ENCODE data around the gene MT1X.
"Not testable (repeated sequence)": the region's sequence is repeated elsewhere in the genome, so short reads cannot be mapped to it uniquely, and the experiment has no call there.

MT1X gene

DNA sequence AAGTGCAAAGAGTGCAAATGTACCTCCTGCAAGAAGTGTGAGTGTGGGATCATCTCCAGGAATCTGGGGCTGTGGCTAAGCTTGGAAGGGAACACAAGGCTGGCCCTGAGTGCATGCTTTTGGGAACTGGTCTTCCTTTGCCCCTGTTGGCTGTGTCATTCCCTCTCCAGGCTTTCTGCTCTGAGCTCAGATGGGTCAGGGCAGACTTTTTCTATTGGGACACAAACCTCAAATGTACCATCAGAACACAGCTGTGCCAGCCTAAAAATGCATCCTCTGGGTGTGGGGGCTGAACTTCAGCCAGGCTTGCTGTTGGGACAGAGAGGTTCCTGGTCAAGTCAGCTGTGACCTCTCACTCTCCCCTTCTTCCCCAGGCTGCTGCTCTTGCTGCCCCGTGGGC lies 29.7 kb upstream of the MT1X start:
- in situ Hi-C loops (cut with HindIII; ENCODE audit: low sequenced_read_pairs) = no loop called here

DNA sequence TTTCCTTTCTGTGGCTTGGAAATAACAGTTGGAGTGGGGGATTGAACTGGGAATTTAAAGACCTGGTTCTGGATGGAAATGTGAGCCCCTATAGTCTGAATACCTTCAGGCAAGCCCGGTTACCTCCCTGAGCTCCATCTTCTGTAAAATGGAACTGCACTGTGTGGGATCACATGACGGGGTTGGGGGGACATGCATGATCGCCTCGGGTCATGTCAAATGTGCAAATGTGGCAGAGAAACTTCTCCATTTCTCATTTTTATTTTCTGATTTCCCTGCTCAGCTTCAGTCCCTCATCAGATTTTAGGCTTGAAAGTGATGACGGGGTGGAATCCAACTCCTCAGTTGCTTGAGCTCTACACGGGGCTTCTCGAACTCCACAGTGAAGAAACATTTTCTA lies 29.1 kb upstream of the MT1X start:
- in situ Hi-C loops (cut with HindIII; ENCODE audit: low sequenced_read_pairs) = no loop called here

DNA sequence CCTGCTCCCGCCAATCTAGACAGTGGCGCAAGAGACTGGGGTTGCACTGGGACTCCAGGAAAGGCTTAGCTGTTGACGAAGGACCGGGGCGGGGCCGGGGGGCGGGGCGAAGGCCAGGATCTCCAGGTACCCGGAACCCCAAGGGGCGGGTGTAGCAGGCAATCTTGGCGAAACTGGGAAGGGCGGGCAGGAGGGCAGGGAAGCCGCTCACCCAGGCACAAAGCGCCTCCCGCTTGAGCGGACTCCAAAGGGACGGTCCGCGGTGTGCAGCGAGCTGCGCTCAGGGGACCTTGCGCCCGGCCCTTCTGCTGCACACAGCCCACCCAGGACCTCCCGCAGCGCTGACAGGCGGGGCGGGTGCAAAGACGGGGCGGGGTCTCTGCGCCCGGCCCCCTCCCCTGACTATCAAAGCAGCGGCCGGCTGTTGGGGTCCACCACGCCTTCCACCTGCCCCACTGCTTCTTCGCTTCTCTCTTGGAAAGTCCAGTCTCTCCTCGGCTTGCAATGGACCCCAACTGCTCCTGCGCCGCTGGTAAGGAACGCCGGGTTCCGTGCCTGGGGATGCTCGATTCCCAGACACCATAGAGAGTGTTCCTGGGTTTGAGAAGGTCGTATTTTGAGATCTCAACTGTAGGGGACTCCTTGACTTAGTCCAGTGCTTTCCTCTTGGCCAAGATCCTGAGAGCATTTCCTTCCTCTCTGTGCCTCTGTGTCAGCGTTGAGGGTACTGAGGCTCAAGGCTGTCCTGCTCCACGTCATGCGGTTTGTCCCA lies 24.5 kb upstream of the MT1X start, which contains the start of gene MT1F:
Gene MT1F (plus strand): TSS at position 405 of the 772 bp plus-strand sequence. CDS start 100 bp downstream, at position 505.
- in situ Hi-C loops (cut with HindIII; ENCODE audit: low sequenced_read_pairs) = no loop called here

- in situ Hi-C loops (cut with HindIII; ENCODE audit: low sequenced_read_pairs) = no loop called here
Measured at GRCh38 chr16:56658327-56658875, 23.9 kb upstream of the MT1X start.

DNA sequence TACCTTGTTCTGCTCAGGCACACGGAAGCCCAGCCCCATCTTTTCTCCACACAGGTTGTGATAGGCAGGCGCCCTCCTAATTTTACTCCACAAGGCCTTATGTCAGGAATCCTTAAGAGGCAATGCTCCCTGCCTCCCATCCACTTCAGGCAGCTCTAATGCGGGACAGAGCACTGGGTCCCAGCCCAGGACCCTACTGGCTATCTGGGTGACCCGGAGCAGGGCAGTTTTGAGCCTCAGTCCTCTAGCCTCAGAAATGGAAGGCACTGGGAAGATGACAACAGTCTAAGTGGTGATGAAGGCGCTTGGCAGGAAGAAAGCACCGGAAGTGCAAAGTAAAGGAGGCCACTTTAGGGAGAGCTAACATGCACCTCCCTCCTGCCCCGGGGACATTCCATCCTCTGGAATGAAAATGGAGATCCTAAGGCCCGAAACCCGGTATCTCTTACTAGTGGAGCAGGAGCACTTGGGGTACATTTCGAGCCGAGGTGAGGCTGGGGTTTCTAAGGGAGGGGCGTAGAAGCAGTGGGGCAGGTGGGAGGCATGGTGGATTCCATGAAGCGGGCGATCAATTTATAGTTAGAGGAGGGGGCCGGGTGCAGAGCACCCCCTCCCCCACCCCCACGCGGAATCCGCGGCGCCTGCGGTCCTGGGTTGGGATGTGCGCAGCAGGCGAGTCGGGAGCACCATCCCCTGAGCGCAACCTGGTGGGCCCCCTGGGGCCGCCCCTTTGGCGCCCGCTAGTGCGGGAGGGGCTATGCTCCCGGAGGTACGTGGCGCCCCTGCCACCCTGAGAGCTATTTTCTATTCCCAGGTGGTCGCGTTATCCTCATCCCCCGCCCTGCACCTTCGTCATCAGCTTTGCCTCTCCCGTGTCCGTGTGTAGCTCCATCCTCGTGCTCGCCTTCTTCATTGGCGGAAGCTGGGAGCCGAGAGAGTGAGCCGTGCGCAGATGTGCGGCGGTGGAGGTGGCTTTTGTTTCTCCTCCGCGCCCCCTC lies 19.6 kb upstream of the MT1X start:
- in situ Hi-C loops (cut with HindIII; ENCODE audit: low sequenced_read_pairs) = no loop called here

DNA sequence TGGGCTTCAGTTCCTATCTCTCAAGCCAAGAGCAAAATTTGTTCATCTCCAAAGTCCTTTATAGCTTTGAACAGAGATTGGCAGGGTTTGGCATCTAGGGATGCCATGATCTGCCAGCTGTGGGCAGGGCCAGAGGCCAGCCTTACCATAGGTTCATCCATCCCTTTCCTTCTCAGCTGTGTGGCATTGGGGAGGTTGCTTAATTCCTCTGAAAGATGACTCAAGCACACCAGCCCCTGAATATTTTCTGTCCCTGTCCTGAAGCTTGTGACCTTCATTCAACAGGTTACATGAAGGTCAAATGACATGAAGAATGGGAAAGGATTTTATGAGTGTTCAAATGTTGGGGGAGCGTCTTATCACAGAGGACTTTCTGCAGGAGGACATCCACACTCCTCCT lies 17.8 kb upstream of the MT1X start:
- in situ Hi-C loops (cut with HindIII; ENCODE audit: low sequenced_read_pairs) = no loop called here

DNA sequence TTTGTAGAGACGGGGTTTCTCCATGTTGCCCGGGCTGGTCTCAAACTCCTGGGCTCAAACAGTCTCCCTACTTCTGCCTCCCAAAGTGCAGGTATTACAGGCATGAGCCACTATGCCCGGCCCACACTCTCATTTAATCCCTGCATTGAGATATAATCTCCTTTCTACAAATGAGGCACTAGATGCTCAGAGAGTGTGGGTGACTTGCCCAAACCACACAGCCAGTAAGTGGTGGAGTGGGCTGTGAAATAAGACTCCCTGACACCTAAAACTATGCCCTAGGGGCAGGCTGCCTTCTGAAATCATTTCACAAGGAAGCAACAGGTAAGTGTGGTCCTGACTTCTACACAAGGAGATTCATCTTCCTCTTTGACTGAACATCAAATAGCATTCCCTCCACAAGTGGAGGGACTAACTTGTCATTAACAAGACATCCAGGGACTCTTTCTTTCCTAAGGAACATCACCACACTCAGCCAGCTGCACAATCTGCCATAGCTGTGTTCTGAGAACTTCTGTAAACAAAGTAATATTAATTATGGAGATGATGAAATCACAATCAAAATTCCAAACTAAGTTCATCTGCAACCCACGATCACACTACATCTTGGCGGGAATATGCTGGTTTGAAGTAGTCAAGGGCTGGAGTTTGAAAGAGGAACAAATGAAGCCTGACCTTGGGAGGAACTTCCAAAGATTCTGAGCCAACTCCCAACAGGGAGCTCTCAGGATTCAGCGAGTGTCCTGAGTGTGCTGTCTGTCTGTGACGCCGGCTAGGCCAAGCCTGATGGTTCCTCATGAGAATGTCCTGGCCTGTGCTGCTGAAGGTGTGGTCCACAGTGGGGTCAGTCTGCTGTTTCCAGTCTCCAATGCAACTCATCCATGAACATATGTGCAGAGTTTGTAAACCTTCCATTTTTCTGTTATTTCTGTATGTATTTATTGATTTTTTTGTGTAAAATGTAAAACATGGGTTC lies 16.7 kb upstream of the MT1X start:
- in situ Hi-C loops (cut with HindIII; ENCODE audit: low sequenced_read_pairs) = loop anchor here (5.0 kb wide), 1 partner anchor 53 kb away; no protein-coding TSS in a partner anchor

DNA sequence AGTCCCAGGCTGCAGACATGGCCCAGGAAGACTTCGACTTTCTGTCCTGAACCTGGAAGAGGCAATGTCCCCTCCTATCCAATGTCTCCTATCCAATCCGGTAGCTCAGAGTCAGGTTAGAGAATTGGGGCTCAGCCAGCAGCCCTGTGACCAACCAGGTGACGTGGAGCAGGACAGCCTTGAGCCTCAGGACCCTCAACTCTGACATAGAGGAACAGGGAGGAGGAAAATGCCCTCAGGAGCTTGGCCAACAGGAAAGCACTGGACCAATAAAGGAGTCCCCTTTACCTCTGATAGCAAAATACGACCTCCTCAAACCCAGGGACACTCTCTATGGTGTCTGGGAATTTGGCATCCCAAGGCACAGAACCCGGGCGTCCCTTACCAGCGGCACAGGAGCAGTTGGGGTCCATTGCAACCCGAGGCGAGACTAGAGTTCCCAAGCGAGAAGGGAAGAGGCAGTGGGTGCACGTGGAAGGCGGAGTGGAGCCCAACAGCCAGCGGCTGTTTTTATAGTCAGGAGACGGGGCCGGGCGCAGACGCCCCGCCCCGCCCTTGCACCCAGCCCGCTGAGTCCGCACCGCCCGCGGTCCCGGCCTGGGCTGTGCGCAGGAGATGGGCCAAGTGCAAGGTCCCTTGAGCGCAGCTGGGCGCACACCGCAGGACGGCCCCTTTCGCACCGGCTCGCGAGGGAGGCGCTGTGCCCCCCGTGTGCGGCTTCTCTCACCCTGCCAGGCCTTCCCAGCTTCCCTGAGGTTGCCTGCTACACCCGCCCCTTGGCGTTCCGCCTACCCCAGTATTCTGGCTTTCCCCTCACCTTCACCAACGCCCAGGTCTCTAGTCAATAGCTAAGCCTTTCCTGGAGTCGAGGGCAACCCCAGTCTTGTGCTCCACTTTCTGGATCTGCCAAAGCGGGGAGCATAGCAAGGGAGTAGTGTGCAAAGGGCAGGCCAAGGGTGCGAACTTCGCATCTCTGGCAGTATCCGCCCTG lies 14.4 kb upstream of the MT1X start, which contains the start of gene MT1G:
Gene MT1G (minus strand): TSS at position 485 of the 991 bp plus-strand sequence. CDS start 72 bp downstream, at position 413.
- in situ Hi-C loops (cut with HindIII; ENCODE audit: low sequenced_read_pairs) = loop anchor here (5.0 kb wide), 1 partner anchor 56 kb away; no protein-coding TSS in a partner anchor

- in situ Hi-C loops (cut with HindIII; ENCODE audit: low sequenced_read_pairs) = loop anchor here (5.0 kb wide), 1 partner anchor 57 kb away; no protein-coding TSS in a partner anchor
Measured at GRCh38 chr16:56669005-56669839, 13.0 kb upstream of the MT1X start, which contains the start of gene MT1H. Gene MT1H, plus strand, starts transcription at chr16:56669814. Its CDS starts 71 bp downstream, at chr16:56669885.

DNA sequence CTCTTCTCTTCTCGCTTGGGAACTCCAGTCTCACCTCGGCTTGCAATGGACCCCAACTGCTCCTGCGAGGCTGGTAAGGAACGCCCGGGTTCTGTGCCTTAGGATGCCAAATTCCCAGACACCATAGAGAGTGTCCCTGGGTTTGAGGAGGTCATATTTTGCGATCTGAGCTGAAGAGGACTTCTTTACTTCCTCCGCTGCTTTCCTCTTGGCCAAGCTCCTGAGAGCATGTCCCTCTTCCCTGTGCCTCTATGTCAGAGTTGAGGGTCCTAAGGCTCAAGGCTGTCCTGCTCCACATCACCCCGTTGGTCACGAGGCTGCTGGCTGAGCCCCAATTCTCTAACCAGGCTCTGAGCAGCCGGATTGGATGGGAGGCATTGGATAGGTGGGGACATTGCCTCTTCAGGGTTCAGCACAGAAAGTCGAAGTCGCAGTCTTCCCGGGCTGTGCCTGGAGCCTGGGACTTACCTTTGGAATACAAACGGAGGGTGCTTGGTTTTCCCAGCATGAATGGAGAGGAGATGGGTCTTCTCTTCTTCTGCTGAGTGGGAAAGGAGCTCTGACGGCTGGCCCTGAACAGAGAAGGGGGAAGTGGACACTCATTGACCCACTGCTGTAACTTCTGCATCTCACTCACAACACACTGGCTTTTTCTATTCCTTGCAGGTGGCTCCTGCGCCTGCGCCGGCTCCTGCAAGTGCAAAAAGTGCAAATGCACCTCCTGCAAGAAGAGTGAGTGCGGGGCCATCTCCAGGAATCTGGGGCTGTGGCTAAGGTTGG lies 12.2 kb upstream of the MT1X start:
- in situ Hi-C loops (cut with HindIII; ENCODE audit: low sequenced_read_pairs) = loop anchor here (5.0 kb wide), 1 partner anchor 58 kb away; no protein-coding TSS in a partner anchor

DNA sequence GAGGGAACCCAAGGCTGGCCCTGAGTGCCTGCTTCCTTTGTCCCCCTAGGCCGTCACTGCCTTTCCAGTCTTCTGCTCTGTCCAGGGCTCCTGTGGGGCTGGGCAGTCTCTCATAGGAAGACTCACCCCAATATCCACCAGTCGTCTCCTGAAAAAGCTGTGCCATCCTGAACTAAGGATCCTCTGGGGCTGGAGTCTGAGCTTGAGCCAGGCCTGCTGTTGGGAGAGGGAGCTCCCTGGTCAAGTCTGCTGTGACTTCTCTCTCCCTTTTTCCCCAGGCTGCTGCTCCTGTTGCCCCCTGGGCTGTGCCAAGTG lies 11.7 kb upstream of the MT1X start:
- in situ Hi-C loops (cut with HindIII; ENCODE audit: low sequenced_read_pairs) = no loop called here

GRCh38 chr16:56671691-56672090 lies 10.6 kb upstream of the MT1X start:
- in situ Hi-C loops (cut with HindIII; ENCODE audit: low sequenced_read_pairs) = not testable (repeated sequence)

DNA sequence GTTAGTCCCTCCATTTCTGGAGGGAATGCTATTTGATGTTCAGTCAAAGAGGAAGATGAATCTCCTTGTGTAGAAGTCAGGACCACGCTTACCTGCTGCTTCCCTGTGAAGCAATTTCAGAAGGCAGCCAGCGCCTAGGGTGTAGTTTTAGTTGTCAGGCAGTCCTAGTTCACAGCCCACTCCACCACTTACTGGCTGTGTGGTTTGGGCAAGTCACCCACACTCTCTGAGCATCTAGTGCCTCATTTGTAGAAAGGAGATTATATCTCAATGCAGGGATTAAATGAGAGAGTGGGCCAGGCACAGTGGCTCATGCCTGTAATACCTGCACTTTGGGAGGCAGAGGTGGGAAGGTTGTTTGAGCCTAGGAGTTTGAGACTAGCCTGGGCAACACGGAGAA lies 10.1 kb upstream of the MT1X start:
- in situ Hi-C loops (cut with HindIII; ENCODE audit: low sequenced_read_pairs) = not testable (repeated sequence)

DNA sequence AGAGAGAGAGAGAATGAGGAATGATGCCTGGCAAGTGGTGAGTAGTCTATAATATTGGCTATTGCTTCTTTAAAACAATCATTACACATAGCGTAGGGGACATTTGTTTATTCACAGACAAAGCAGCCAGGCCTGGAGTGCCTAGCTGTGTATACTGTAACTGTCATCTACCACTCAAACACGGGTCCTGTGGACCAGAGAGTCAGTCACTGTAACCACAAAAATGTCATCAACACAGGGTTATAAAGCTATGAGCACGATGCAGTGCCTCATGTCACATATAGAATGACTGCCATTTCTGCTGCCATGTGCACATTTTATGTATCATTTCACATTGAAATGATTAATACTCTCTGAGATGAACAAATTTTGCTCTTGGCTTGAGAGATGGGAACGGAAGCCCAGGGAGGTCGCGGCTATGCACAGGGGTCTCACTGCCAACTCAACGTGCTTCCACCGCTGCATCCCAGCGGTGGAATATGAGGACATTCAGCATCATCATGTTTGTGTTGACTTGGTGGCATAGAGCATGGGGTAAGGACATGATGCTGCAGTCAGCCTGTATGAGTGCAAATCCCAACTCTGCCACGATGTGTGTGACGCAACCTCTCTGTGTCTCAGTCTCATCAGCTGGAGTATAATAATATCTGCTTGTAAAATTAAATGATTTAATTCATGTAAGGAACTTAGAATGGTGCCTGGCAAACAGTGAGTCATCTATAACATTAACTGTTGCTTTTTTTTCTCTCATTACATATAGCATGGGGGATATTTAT lies 9.3 kb upstream of the MT1X start:
- in situ Hi-C loops (cut with HindIII; ENCODE audit: low sequenced_read_pairs) = no loop called here

GRCh38 chr16:56673921-56674320 lies 8.3 kb upstream of the MT1X start:
- in situ Hi-C loops (cut with HindIII; ENCODE audit: low sequenced_read_pairs) = no loop called here

DNA sequence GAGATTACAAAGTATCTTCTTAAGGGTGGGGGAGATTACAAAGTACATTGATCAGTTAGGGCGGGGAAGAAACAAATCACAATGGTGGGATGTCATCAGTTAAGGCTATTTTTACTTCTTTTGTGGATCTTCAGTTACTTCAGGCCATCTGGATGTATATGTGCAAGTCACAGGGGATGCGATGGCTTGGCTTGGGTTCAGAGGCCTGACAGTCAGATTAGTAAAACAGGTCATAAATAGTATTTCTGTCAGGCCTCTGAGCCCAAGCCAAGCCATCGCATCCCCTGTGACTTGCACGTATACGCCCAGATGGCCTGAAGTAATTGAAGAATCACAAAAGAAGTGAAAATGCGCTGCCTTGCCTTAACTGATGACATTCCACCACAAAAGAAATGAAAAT lies 7.7 kb upstream of the MT1X start:
- in situ Hi-C loops (cut with HindIII; ENCODE audit: low sequenced_read_pairs) = not testable (repeated sequence)
